Effector memory CD8-positive, alpha-beta T cell (primary cell): ENCODE results near the gene TIPRL.

Source experiments
- ATAC-seq: fragments of 150-1000 bp; cut with Tn5 transposase; replicated peaks from 2 replicates; pipeline ENCODE4 v1.10.0; 2021; ENCODE audit warnings: mild to moderate bottlenecking, moderate library complexity
- DNase-seq, 3 experiments: peaks; one replicate each; pipeline ENCODE4 v3.0.0; 2021
- H3K27ac Mint-ChIP-seq, 2 donors: one replicate each; pipeline ENCODE4 v1.8.0; 2022; ENCODE audit warnings: mild to moderate bottlenecking in 2 of 2, mixed read lengths in 2 of 2, moderate library complexity in 2 of 2
- H3K27me3 Mint-ChIP-seq, 2 donors: one replicate each; pipeline ENCODE4 v1.8.0; 2022; ENCODE audit warnings: mixed read lengths in 2 of 2
- H3K36me3 Mint-ChIP-seq: one replicate; pipeline ENCODE4 v1.8.0; 2022; ENCODE audit warnings: mild to moderate bottlenecking, moderate library complexity, mixed read lengths; ENCODE audit not compliant: insufficient read depth
- H3K4me1 Mint-ChIP-seq, 2 donors: one replicate each; pipeline ENCODE4 v1.8.0; 2022; ENCODE audit warnings: low read depth in 2 of 2, mixed read lengths in 2 of 2
- H3K4me3 Mint-ChIP-seq, 2 donors: one replicate each; pipeline ENCODE4 v1.8.0; 2022; ENCODE audit warnings: mild to moderate bottlenecking in 2 of 2, mixed read lengths in 2 of 2, moderate library complexity in 2 of 2
- H3K9me3 Mint-ChIP-seq, 2 donors: one replicate each; pipeline ENCODE4 v1.8.0; 2022; ENCODE audit warnings: mixed read lengths in 2 of 2

Gene TIPRL

DNA sequence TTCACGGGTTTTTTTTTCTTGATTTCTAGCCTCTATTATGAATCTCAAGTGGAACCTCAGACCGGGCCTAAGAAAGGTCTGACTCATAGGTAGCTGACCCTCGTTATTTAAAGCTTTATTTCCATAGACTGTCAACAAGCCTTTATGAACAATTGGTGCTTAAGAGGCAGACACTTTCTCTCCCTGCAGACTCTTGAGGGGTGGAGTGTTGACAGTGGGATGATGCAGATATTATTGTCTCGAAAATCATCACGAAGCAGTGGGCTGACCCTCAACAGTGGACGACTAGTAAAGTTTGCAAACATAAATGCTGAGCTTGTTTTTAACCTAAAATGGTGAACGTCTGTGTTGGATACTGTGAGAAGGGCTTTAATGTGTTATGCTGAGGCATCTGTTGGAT, 48.9 kb downstream of the TIPRL start:
- H3K36me3 Mint-ChIP-seq: peaks cover 35% of the 10 kb centered on the region
- no peak for ATAC-seq
- no peak for DNase-seq
- peak overlapping the region; percentile 90 to 95 for H3K27ac Mint-ChIP-seq
- no peaks in the 10 kb centered on the region for H3K9me3 Mint-ChIP-seq
- H3K4me3 Mint-ChIP-seq: peak overlapping the region; percentile 81 to 89
- H3K4me1 Mint-ChIP-seq: peaks cover 49 to 56% of the 10 kb centered on the region in 2 donors
- H3K27me3 Mint-ChIP-seq: peaks cover 0 to 8% of the 10 kb centered on the region in 2 donors

DNA sequence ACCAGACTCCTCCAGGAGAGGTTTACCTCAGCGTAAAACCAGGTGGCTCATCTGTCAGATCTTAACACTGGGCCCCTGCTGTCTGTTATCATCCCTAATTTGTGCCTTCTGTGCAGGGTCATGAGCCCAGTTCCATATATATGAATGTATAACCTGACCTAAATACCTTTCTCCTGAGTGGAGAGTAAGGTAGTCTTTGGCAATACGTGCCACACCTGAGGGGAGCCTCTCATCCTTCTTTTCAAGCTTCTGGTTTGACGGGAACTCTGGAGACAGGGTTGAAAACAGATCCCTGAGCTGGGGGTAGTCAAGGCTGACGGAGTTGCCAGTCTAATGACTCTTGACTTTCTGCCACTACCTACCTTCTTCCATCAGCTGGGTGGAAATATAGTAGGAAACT, 51.1 kb downstream of the TIPRL start:
- DNase-seq (no peak), ATAC-seq (no peak)
- Mint-ChIP-seq H3K9me3 (no peaks in the 10 kb centered on the region), H3K27me3 (no peaks in the 10 kb centered on the region), H3K27ac (peak overlapping the region; percentile 38 to 44), H3K4me1 (peaks cover 60 to 72% of the 10 kb centered on the region in 2 donors), H3K4me3 (peak overlapping the region in 1 of 2 donors; percentile 9), H3K36me3 (peaks cover 48% of the 10 kb centered on the region)

DNA sequence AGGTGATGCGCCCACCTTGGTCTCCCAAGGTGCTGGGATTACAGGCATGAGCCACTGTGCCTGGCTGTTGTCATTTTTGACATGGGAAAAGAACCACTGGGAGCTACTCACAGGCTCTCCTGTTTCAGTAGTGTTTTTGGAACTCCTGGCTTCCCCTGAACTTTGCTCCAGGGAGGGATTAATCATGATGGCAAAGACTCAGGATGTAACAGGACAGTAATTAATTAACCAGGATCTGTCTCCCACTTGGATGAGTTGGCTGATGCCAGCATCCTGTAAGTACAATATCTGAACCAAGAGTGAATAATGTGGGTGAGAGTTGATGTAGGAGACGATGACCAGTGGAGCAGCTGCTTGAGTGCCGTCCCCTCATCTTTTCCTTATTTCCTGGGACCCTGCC, 51.9 kb downstream of the TIPRL start:
- H3K36me3 Mint-ChIP-seq: peaks cover 49% of the 10 kb centered on the region
- peak overlapping the region; percentile 38 to 44 for H3K27ac Mint-ChIP-seq
- ATAC-seq (no peak), DNase-seq (no peak)
- peaks cover 63 to 77% of the 10 kb centered on the region in 2 donors for H3K4me1 Mint-ChIP-seq
- no peaks in the 10 kb centered on the region for H3K9me3 Mint-ChIP-seq
- no peak overlapping the region for H3K4me3 Mint-ChIP-seq
- H3K27me3 Mint-ChIP-seq: no peaks in the 10 kb centered on the region

DNA sequence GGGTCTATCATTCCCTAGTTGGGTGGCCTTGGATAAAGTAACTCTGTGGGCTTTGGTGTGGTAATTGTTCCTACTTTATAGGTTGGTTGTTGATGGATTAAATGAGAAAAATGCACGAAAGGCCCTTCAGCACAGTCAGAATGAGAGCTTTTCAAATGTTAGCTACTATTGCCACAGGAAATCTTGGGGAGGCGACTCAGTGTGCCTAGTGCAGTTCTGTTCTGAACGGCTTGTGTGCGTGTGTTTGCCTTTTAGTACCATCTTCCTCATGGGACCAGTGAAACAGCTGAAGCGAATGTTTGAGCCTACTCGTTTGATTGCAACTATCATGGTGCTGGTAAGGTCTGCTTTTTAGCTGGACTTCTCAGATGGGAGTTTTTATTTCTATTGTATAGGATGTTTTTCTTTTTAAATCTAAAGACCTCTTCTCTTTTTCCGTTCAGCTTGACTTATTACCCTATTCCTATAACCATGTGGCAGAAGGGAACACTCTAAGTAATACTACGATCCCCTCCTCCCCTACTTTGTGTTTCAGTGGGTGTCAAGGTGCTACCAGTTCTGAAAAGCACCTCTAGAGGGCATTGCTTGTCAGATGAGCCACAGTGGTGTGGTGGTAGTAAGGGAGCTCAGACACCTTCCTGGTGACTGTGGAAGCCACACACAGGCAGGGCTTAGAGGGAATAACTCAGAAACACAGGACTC, 56.2 kb downstream of the TIPRL start:
- Mint-ChIP-seq H3K9me3 (no peaks in the 10 kb centered on the region), H3K36me3 (peaks cover 73% of the 10 kb centered on the region), H3K27ac (peak overlapping the region; percentile 6 to 53), H3K4me1 (peaks cover 40 to 68% of the 10 kb centered on the region in 2 donors), H3K27me3 (no peaks in the 10 kb centered on the region), H3K4me3 (no peak overlapping the region)
- peak; percentile 99 for ATAC-seq
- DNase-seq: peak; percentile 37 to 51 (median 41)

DNA sequence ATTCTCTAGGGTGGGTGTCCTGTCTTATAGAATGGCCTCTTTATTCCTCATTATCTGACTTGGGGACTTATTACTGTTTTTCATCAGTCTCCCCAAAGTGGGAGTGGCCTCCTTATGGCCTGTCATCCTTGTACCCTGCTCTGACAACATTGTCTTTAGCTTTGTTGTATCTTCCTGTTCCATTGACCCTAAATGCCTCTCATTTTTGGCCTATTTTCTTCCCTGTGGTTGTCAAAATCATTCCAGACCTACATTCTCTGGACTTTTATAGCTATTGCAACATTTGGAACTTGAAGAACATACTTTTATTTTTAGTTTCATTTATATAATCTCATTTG, 56.8 kb downstream of the TIPRL start:
- DNase-seq (no peak), ATAC-seq (peak; percentile 27)
- peak overlapping the region; percentile 6 to 53 for H3K27ac Mint-ChIP-seq
- no peak overlapping the region for H3K4me3 Mint-ChIP-seq
- no peaks in the 10 kb centered on the region for H3K27me3 Mint-ChIP-seq
- peaks cover 77% of the 10 kb centered on the region for H3K36me3 Mint-ChIP-seq
- H3K9me3 Mint-ChIP-seq: no peaks in the 10 kb centered on the region
- peaks cover 39 to 66% of the 10 kb centered on the region in 2 donors for H3K4me1 Mint-ChIP-seq

DNA sequence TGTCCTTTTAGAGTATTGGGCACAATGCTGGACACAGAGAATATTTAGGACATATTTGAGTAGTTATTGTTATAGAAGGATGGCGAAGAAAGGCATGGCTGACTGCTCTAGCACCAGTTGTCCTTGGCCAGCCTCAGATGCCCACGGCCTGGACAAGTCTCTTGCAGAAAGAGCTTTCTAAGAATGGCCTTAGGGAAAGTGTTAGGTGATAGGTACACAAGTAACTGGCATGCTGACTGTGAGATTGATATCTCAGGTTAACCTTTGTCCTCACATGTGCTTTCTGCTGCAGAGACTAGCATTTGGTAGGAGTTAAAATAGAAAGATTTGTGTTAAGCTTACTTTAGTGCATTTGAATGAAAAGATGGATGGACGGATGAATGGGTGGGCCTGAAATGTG, 57.2 kb downstream of the TIPRL start:
- H3K9me3 Mint-ChIP-seq: no peaks in the 10 kb centered on the region
- DNase-seq (no peak), ATAC-seq (no peak)
- peaks cover 34 to 61% of the 10 kb centered on the region in 2 donors for H3K4me1 Mint-ChIP-seq
- peaks cover 80% of the 10 kb centered on the region for H3K36me3 Mint-ChIP-seq
- no peak overlapping the region for H3K4me3 Mint-ChIP-seq
- H3K27me3 Mint-ChIP-seq: no peaks in the 10 kb centered on the region
- H3K27ac Mint-ChIP-seq: peak overlapping the region; percentile 6 to 53

DNA sequence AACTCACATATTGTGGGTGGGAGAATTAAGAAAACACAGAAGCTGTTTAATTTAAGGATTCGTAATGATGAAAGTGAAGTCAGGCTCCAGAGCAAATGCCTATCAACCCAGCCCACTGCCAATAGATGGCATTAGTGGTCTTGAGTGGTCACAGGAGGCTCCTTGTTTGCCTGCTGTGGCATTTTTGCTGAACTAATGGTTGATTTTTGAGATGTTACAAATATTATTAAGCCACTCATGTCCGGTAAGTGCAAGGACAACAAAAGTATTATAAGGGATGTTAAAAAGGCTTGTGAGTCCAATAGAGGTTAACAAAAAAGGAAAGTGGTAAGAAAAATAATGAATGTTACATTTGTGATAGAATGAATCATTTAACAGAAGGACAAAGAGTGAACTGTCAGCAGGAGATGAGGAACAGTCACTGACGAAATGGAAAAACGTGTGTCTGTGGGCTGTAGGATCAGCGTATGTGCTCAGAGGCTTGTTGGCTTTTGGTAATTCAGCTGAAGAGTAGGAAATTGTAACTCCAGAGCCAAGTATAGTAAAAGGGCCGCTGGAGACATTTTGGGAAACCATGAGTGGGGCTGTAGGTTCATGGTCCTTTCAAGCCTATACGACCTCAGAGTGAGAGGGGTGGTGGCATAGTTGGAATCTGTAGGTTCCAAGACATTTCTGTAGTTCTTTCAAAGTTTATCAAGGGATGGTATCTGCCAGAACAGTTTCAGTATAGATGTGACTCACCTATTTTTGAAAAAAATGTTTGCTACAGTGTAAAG, 58.3 kb downstream of the TIPRL start:
- Mint-ChIP-seq H3K4me1 (peaks cover 27 to 52% of the 10 kb centered on the region in 2 donors), H3K4me3 (no peak overlapping the region), H3K9me3 (no peaks in the 10 kb centered on the region), H3K27me3 (no peaks in the 10 kb centered on the region), H3K36me3 (peaks cover 80% of the 10 kb centered on the region), H3K27ac (peak overlapping the region in 1 of 2 donors; percentile 29)
- DNase-seq: no peak
- no peak for ATAC-seq

DNA sequence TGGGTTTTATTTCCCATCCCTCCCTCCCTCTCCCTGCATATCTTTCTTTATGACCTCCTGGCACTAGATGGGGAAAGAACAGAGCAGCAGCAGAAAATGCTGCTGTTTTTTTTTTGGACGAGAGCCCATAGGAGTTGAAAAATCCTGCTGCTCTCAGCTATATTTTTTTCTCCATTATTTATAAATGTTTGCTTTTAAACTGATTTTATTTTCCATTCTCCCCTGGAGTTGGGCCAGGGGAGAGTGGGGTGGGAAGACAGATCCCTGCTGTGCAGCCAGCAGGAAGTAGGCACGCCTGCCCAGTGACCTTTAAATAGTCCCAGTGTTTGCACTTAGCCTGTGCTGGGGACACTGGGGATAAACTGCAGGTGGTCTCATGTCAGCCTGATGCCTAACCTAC, 64.4 kb downstream of the TIPRL start:
- Mint-ChIP-seq H3K4me3 (no peak overlapping the region), H3K4me1 (peaks cover 34 to 39% of the 10 kb centered on the region in 2 donors), H3K9me3 (no peaks in the 10 kb centered on the region), H3K36me3 (peaks cover 82% of the 10 kb centered on the region), H3K27me3 (no peaks in the 10 kb centered on the region), H3K27ac (peak overlapping the region; percentile 72 to 90)
- no peak for ATAC-seq
- DNase-seq: no peak

DNA sequence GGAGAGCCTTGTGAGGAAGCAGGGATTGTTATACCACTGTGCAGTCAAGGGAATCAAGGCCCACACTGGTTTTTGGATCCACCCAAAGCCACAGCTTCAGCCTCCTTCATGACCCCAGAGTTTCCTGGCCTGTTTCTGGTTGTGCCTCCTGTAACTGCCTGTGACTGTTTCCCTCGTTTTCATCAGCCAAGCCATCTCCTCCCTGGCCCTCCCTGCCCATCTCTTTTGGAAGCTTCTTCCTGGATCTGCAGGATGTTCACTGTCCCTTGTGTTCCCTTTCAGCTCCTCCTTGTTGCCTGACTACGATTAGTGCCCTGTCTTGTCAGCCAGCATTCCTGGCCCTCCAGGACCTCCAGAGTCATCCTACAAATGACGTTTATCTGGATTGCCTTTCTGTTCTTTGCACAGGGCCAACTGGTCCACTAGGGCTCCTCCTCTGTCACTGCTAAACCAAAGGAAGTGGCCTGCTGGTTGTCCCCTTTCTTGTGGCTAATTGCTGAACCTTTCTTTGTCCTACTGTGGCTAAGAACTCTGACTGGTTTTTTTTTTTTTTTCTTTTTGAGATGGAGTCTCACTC, 65.0 kb downstream of the TIPRL start:
- Mint-ChIP-seq H3K36me3 (peaks cover 85% of the 10 kb centered on the region), H3K4me1 (peaks cover 38 to 42% of the 10 kb centered on the region in 2 donors), H3K27ac (peak overlapping the region; percentile 72 to 90), H3K9me3 (no peaks in the 10 kb centered on the region), H3K4me3 (peak overlapping the region in 1 of 2 donors; percentile 44), H3K27me3 (no peaks in the 10 kb centered on the region)
- DNase-seq (no peak), ATAC-seq (peak; percentile 78)

DNA sequence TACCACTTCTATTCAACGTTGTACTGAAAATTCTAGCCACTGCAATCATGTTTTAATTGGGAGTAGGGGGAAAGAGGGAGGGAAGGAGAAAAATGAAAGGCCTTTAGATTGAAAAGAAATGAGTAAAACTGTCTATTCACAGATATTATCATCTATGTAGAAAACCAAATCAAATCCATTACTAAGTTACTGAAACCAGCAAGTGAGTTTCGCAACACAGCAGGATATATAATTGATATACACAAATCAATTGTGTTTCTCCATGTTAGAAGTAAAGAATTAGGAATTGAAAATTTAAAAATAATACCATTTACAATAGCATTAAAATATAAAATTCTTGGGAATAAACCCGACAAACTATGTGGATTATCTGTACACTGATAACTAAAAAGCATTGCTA, 66.3 kb downstream of the TIPRL start:
- no peak for DNase-seq
- ATAC-seq: no peak
- H3K27me3 Mint-ChIP-seq: no peaks in the 10 kb centered on the region
- H3K4me1 Mint-ChIP-seq: peaks cover 42 to 52% of the 10 kb centered on the region in 2 donors
- no peak overlapping the region for H3K4me3 Mint-ChIP-seq
- H3K27ac Mint-ChIP-seq: peak overlapping the region in 1 of 2 donors; percentile 72
- peaks cover 83% of the 10 kb centered on the region for H3K36me3 Mint-ChIP-seq
- no peaks in the 10 kb centered on the region for H3K9me3 Mint-ChIP-seq

DNA sequence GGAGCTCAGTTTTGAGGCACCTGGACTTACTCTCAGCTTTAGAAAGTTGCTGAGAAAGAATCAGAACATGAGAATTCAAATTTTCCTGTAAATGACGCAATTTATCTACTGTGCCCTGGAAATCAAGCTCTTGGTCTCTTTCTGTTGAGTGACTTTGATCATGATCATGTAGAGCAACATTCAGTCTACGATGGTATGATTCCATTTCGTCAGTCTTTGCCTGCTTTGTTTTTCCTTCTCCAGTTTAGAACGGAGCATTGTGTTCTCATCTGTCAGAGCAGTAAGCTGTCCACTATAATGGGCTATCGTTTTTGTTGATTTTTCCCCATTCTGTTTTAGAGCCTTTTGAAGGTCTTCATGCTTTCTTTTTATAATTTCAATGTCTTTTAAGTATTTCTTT, 67.7 kb downstream of the TIPRL start:
- H3K4me1 Mint-ChIP-seq: peaks cover 44 to 63% of the 10 kb centered on the region in 2 donors
- no peaks in the 10 kb centered on the region for H3K9me3 Mint-ChIP-seq
- H3K27ac Mint-ChIP-seq: no peak overlapping the region
- DNase-seq (no peak), ATAC-seq (no peak)
- H3K27me3 Mint-ChIP-seq: no peaks in the 10 kb centered on the region
- H3K36me3 Mint-ChIP-seq: peaks cover 79% of the 10 kb centered on the region
- H3K4me3 Mint-ChIP-seq: no peak overlapping the region
